ENCODE data around the gene CLIP3.
"Not testable (repeated sequence)": the region's sequence is repeated elsewhere in the genome, so short reads cannot be mapped to it uniquely, and the experiment has no call there.

CLIP3 gene

GRCh38 chr19:36032251-36033104 is at the start of gene CLIP3:
TSS of gene CLIP3 (minus strand) at chr19:36032873. CDS start at chr19:36032357, 516 bp downstream.
- peak; percentile 57 for DNase-seq

GRCh38 chr19:36081894-36082293 is 49.2 kb upstream of the CLIP3 start:
- no peak for DNase-seq

GRCh38 chr19:36081385-36081784 is 48.7 kb upstream of the CLIP3 start:
- no peak for DNase-seq

GRCh38 chr19:36079389-36079945 is 46.8 kb upstream of the CLIP3 start:
- no peak for DNase-seq

- DNase-seq = no peak
Observed at GRCh38 chr19:36073121-36073876, 40.6 kb upstream of the CLIP3 start.

- DNase-seq = no peak
Observed at GRCh38 chr19:36072081-36072480, 39.4 kb upstream of the CLIP3 start.

- DNase-seq = not testable (repeated sequence)
Observed at GRCh38 chr19:36068810-36069499, 36.3 kb upstream of the CLIP3 start.

- no peak for DNase-seq
Observed at GRCh38 chr19:36067681-36068080, 35.0 kb upstream of the CLIP3 start.

GRCh38 chr19:36064826-36065225 is 32.2 kb upstream of the CLIP3 start:
- DNase-seq = no peak

- no peak for DNase-seq
Observed at GRCh38 chr19:36061367-36061766, 28.7 kb upstream of the CLIP3 start.

GRCh38 chr19:36060430-36060829 is 27.8 kb upstream of the CLIP3 start:
- peak; percentile 19 for DNase-seq

- no peak for DNase-seq
Observed at GRCh38 chr19:36059180-36059910, 26.7 kb upstream of the CLIP3 start.

GRCh38 chr19:36058481-36059179 is 26.0 kb upstream of the CLIP3 start:
- no peak for DNase-seq

GRCh38 chr19:36054733-36055686 is 22.3 kb upstream of the CLIP3 start, which contains the start of gene WDR62:
TSS of gene WDR62 (plus strand) at chr19:36054897. CDS start at chr19:36054972, 75 bp downstream.
- peak; percentile 96 for DNase-seq

- peak; percentile 99 for DNase-seq
Observed at GRCh38 chr19:36054119-36054732, 21.6 kb upstream of the CLIP3 start, which contains the start of gene THAP8. TSS of gene THAP8 (minus strand) at chr19:36054285. CDS start at chr19:36054217, 68 bp downstream.

- no peak for DNase-seq
Observed at GRCh38 chr19:36051637-36052036, 19.0 kb upstream of the CLIP3 start.

GRCh38 chr19:36051236-36051635 is 18.6 kb upstream of the CLIP3 start:
- DNase-seq = no peak

- no peak for DNase-seq
Observed at GRCh38 chr19:36049080-36049698, 16.5 kb upstream of the CLIP3 start.

GRCh38 chr19:36047835-36048234 is 15.2 kb upstream of the CLIP3 start:
- no peak for DNase-seq

Measured in stimulated activated CD4-positive, alpha-beta T cell treated with anti-CD3 and anti-CD28 coated beads, Interleukin-4, amount 100 ng/mL, for 1 hour (primary cell).